ENCODE measurements around the gene GSTO2. TPM values are rescaled to one million over a fixed set of nuclear protein-coding genes. Genes with fewer than 3 reads are reported as not detected.

GSTO2 gene
- total RNA-seq, 1 experiment from 2014 or later, result 1.7 TPM

DNA sequence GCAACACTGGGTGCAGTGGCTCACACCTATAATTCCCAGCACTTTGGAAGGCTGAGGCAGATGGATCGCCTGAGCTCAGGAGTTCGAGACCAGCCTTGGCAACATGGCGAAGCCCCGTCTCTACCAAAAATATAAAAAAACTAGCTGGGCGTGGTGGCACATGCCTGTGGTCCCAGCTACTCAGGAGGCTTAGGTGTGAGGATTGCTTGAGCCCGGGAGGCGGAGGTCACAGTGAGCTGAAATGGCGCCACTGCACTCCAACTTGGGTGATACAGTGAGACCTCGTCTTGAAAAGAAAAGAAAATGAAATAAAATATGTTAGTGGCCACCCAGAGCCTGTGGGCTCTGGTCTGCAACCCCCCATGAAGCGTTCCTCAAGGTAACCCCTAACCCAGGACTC lies 55.9 kb downstream of the GSTO2 start:
- no peak for DNase-seq (ENCODE audit: low read depth)

DNA sequence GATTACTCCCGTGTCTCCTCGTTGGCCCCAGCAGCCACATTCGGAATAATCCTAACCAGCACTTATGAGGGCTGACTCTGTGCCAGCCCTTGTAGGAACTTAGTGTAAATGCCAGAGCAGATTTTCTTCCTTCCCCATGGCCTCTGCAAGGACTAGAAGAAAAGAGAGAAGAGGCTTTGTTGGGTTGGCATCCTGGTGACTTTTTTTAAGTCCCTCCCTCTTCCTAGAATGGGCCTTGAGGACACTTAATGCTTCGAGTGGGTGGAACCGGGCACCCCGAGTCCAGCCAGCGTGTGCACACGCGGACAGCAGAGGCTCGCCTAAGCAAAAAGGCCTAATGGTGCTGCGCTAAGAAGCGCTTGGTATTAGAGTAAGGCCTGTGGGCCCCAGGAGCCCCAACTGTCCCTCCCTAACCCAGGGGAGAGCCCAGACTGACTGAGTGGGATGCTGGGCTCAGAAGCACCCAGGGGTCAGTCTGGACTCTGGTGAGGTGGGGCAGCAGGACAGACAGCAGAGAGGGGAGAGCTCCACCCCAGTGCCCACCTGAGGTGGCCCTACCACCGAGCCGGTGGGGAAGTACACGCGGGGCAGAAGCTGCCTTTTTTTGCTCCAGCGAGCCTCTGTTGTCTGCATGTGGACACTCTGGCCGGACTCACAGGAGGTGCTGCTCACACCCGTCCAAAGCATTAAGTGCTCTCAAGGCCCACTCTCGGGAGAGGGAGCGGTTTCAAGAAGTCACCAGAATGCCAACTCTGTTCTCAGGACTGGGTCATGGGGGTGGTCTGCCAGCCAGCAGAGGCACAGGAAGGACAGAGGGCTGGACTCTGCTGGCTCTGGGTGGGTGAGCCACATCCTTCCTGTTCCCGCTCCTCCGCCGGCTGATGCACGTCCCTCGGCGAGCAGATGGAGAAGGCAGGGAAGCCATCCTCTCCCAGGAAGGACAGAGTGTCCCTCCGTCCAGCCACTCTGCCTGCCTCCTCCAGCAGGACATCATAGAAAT lies 56.8 kb downstream of the GSTO2 start:
- peak; percentile 74 for DNase-seq (ENCODE audit: low read depth)

- DNase-seq (ENCODE audit: low read depth), result no peak
Observed at GRCh38 chr10:104326991-104327610, 58.1 kb downstream of the GSTO2 start.

GRCh38 chr10:104327745-104328645 lies 59.0 kb downstream of the GSTO2 start:
- peak; percentile 92 for DNase-seq (ENCODE audit: low read depth)

DNA sequence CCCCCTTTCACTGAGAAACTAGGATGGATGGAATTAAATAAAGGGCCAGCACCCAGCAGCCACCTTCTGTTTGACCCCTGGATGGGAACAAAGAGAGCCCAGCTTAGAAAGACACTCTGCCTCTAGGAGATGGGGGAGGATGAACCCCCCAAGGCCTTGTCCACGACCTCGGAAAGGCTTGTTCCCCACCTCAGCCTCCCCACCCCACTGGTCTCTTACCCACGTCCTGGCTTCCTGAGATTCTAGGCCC lies 59.6 kb downstream of the GSTO2 start:
- DNase-seq (ENCODE audit: low read depth), result no peak

GRCh38 chr10:104328896-104329710 lies 60.1 kb downstream of the GSTO2 start:
- peak; percentile 99 for DNase-seq (ENCODE audit: low read depth)

DNA sequence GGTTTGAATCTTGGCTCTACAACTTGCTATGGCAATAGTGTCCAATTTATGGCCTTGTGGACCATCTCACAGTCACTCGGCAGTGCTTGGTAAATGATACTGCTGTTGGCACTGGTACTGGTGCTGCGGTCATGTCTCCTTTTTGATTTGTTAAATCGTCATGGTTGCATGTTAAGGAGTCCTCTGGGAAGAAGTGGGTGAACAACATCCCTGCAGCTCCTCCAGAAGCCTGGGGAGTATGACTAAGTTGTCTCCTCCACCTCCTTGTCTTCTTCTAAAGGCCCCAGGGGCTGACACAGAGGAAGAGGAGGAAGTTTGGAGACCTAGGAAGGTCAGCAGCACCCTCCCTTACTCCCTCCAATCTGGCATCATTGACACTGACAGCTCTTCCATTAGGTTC lies 60.8 kb downstream of the GSTO2 start:
- peak; percentile 91 for DNase-seq (ENCODE audit: low read depth)

DNA sequence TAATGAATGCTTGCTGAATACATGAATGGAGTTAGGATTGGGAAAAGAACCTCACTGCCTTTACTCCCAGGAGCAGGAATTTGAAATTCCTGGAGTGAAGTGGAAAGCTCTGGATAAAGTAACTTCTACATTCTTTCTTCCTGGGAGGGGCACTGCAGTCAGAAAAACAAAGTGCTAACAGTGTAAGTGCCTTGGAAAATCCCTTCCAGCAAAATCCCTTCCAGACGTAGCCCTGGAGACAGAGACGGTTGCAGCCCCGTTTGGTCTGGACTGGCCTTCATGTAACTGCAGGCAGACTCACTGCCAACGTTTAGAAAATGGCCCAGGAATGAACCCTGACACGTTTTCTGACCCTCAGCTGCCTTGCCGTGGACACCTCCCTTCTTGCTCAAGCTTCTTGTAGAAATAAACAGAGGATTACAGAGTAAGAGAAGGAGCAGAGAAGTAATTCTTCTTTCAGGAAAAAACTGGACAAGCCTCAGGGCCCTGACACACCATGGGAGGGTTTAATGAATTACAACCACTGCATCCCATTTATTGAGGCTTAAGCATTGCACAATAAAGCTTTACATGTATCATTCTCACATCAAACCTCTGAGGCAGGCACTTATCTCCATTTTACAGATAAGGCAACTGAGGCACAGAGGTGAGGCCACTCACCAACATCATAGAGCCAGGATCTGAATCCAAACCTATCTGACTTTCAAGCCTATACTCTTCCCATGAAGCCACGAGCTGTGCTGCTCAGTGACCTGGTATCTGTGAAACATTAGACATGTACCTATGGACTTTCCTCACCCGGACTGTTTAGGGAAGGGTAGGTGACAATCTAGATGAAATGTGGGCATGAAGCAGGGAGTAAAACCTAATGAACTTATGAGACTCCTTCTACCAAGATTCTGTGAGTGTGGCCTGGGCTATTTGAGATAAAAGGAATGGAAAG lies 61.5 kb downstream of the GSTO2 start:
- DNase-seq (ENCODE audit: low read depth), result peak; percentile 49

- peak; percentile 94 for DNase-seq (ENCODE audit: low read depth)
Observed at GRCh38 chr10:104331208-104331838, 62.3 kb downstream of the GSTO2 start.

- DNase-seq (ENCODE audit: low read depth), result peak; percentile 14
Observed at GRCh38 chr10:104332243-104333031, 63.5 kb downstream of the GSTO2 start.

GRCh38 chr10:104333032-104333727 lies 64.2 kb downstream of the GSTO2 start:
- no peak for DNase-seq (ENCODE audit: low read depth)

DNA sequence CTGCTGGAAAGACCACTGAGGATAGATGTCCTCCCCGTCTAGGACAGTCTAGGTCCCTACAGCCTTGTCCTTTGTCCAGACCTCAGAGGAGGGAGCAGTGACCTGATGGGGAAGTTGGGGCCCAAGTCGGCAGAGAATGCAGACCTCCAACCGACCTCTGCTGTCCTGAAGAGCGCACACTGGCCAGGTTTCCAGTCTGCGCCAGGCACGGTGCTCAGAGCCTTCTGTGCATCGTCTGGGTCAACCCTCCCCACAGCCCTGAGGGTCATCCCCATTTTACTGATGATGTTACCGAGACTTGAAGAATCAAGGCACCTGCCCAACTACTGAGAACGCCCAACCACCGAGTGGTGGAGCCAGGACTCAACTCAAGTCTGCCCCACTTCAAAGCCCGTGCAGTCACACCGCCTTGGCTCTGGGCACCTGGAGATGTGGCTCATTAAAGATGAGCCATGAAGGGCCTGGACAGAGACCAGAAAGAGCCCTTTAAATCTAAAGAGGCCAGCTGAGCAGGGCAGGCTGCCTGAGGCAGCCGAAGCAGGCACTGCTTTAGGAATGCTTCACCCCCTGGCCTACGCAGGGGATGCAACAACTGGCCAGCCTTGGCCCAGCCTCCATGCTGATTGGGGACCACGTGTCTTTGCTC lies 64.9 kb downstream of the GSTO2 start:
- DNase-seq (ENCODE audit: low read depth), result no peak

- no peak for DNase-seq (ENCODE audit: low read depth)
Observed at GRCh38 chr10:104334561-104334960, 65.6 kb downstream of the GSTO2 start.

DNA sequence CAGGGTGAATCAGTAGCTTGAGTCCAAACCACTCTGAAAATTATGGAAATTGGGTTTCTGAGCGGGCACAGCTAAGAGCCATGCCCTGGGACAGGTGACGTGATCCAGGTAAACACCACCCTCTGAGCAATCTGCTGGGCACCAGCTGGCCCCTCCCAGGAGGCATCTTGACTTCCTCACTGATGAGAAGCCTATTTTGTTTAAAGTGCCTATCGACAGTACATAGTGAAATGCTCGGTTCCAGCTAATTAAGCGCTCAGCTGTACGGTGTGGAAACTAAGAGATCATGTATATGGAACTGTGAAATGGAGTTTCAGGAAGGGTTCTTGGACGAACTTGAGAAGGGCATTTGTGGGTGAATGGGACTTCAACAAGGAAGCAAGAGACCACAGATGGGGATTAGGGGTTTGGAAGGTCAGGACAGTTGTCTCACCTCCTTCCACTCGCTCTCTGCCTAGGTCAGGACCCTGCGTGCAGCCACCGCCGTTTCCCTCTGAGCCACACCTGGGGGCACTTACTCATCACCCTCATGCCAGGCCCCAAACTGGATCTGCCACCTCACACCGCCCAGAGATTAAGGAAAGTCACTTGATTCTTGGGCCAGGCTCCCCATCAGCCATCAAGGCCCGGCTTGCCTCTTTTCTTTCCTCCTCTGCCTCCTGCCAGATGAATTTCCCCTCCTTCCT lies 66.1 kb downstream of the GSTO2 start:
- DNase-seq (ENCODE audit: low read depth), result peak; percentile 19

DNA sequence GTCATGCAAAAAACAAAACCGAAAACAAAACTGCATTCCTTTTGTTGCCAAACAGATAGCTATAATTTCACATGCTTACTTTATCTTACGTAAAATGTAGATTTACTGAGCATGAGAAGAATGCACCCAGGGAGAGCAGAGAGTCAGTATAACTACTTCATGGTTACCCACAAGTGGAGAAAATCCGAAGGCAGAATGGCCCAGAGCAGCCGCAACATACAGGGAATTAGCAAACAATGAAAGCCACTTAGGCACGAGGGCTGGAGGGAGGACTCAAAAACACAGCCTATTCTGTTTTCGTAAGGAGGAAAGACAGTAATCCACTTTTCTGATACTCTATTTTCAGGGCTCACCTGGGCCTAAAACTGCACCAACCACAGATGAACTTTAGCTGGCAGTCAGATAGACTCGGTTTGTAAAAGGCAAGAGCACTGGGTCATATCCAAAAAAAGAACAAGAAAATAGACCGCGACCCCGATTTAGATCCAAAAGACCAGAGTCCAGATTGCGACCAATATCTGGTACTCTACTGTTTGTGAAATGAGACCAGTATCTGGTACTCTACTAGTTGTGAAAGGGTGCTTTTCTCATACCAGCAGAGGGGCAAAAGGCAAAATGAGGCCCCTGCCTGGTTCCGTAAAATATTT lies 68.0 kb downstream of the GSTO2 start:
- DNase-seq (ENCODE audit: low read depth), result no peak

DNA sequence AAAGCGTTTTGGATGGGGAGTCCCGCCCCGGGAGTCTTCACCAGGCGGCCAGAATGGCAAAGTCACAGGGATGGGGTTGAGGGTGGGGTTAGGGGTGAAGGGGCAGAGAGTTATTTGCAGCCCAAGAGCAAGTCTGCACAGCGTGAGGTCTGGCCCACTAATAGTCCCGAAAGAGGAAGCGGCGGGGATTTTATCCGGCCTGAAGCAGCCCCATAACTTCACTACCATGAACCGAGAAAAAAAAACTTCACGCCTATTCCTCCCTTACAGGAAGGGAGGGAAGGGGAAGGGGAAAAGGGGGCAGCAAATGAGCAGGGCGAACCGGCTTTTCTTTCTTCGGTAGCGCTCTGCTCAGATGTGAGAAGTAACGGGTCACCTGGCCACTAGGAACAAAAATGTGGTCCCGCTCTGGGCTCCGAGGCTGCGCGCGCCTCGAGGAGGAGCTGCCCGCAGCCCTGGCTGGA lies 68.6 kb downstream of the GSTO2 start:
- no peak for DNase-seq (ENCODE audit: low read depth)

Measured in HT1080 (cell line).